22Rv1 (cell line): ENCODE results near the gene PEX3.

Source experiments
- ZFX ChIP-seq: fragments of 450-650 bp; IDR thresholded peaks from 2 replicates; pipeline ENCODE4 v1.6.1; 2017; ENCODE audit warnings: antibody characterized with exemption, borderline replicate concordance
- TF ChIP-seq, protein P1 (sequence below): fragments of 450-650 bp; IDR thresholded peaks from 2 replicates; pipeline ENCODE4 v1.5.1; 2017; ENCODE audit warnings: mild to moderate bottlenecking

DNA sequence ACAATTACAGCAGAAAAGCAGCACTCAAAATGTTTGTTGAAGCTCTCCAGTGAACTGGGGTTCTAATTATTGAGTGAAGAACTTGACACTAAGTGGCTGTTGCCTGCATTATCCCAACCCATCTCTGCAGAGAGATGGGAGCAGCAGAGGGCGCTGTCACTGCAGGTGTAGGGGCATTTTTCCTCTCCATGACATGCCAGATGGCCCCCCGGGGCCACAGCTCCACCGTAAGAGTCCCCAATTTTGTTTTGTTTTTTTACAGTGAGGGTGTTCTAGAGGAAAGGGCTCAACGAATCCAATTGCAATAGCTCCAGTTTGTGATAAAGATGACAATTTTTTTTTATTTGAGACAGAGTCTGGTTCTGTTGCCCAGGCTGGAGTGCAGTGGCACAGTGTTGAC lies 62.8 kb downstream of the PEX3 start:
- TF ChIP-seq, protein P1, sequence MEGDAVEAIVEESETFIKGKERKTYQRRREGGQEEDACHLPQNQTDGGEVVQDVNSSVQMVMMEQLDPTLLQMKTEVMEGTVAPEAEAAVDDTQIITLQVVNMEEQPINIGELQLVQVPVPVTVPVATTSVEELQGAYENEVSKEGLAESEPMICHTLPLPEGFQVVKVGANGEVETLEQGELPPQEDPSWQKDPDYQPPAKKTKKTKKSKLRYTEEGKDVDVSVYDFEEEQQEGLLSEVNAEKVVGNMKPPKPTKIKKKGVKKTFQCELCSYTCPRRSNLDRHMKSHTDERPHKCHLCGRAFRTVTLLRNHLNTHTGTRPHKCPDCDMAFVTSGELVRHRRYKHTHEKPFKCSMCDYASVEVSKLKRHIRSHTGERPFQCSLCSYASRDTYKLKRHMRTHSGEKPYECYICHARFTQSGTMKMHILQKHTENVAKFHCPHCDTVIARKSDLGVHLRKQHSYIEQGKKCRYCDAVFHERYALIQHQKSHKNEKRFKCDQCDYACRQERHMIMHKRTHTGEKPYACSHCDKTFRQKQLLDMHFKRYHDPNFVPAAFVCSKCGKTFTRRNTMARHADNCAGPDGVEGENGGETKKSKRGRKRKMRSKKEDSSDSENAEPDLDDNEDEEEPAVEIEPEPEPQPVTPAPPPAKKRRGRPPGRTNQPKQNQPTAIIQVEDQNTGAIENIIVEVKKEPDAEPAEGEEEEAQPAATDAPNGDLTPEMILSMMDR, result peak; percentile 63
- no peak for TF ChIP-seq ZFX
